Naive thymus-derived CD4-positive, alpha-beta T cell (primary cell): ENCODE results near the gene ZNF649. TPM values are rescaled to one million over a fixed set of nuclear protein-coding genes. Genes with fewer than 3 reads are reported as not detected.

Experiments
- ATAC-seq: fragments of 150-1000 bp; cut with Tn5 transposase; 2 replicates; pipeline ENCODE4 v1.10.0; 2021; ENCODE audit warnings: mild to moderate bottlenecking, moderate library complexity
- CTCF ChIA-PET: fragments of 350-600 bp; sonication (Branson Sonifier 250); formaldehyde crosslinking; loops from one replicate; lab custom pipeline; 2021; ENCODE audit warnings: antibody characterized with exemption; lab: Charles Lee
- POLR2A ChIA-PET: fragments of 350-600 bp; sonication (Branson Sonifier 250); formaldehyde crosslinking; loops from one replicate; lab custom pipeline; 2021; ENCODE audit warnings: antibody characterized with exemption, inconsistent platforms; lab: Charles Lee
- DNase-seq, 9 donors: peaks; one replicate each; pipeline versions ENCODE4 v3.0.0 to v3.0.0-alpha.2; 2020 to 2022; ENCODE audit warnings: mixed read lengths in 1 of 9
- H3K27ac ChIP-seq: one replicate; pipeline ENCODE4 v1.7.0; 2013; ENCODE audit warnings: mild to moderate bottlenecking, low read depth, low read length, moderate library complexity
- H3K27me3 ChIP-seq, 2 donors: one replicate each; pipeline ENCODE4 v1.7.0; 2013; ENCODE audit warnings: low read length in 2 of 2, mild to moderate bottlenecking in 2 of 2, moderate library complexity in 2 of 2; ENCODE audit not compliant: control insufficient read depth in 2 of 2, insufficient read depth in 2 of 2
- H3K36me3 ChIP-seq, 3 experiments: 1 replicate in 2 of 3; 2 replicates in 1 of 3; pipeline ENCODE4 v1.7.0; 2013; ENCODE audit warnings: low read length in 3 of 3, mild to moderate bottlenecking in 3 of 3, moderate library complexity in 1 of 3; ENCODE audit not compliant: insufficient read depth in 3 of 3, control insufficient read depth in 2 of 3
- H3K4me1 ChIP-seq, 2 donors: one replicate each; pipeline ENCODE4 v1.7.0; 2013; ENCODE audit warnings: low read length in 2 of 2, mild to moderate bottlenecking in 2 of 2, moderate library complexity in 1 of 2; ENCODE audit not compliant: control insufficient read depth in 2 of 2, insufficient read depth in 2 of 2
- H3K4me3 ChIP-seq: 2 replicates; pipeline ENCODE4 v1.7.0; 2013; ENCODE audit warnings: mild to moderate bottlenecking, low read length
- H3K9me3 ChIP-seq, 3 experiments: 1 replicate in 2 of 3; 2 replicates in 1 of 3; pipeline ENCODE4 v1.7.0; 2013; ENCODE audit warnings: low read length in 3 of 3; ENCODE audit not compliant: control insufficient read depth in 2 of 3
- H3K27ac Mint-ChIP-seq, 9 donors: one replicate each; pipeline ENCODE4 v1.8.0; 2020 to 2022; ENCODE audit warnings: mixed read lengths in 9 of 9, mild to moderate bottlenecking in 8 of 9, moderate library complexity in 5 of 9, inconsistent platforms in 2 of 9
- H3K27me3 Mint-ChIP-seq, 5 donors: one replicate each; pipeline ENCODE4 v1.8.0; 2021 to 2022; ENCODE audit warnings: mixed read lengths in 5 of 5, mild to moderate bottlenecking in 1 of 5
- H3K36me3 Mint-ChIP-seq, 5 donors: one replicate each; pipeline ENCODE4 v1.8.0; 2020 to 2022; ENCODE audit warnings: mixed read lengths in 5 of 5, mild to moderate bottlenecking in 3 of 5, inconsistent platforms in 1 of 5
- H3K4me1 Mint-ChIP-seq, 7 donors: one replicate each; pipeline ENCODE4 v1.8.0; 2020 to 2022; ENCODE audit warnings: mixed read lengths in 7 of 7, mild to moderate bottlenecking in 3 of 7, inconsistent platforms in 1 of 7
- H3K4me3 Mint-ChIP-seq, 10 donors: one replicate each; pipeline ENCODE4 v1.8.0; 2020 to 2022; ENCODE audit warnings: mild to moderate bottlenecking in 10 of 10, mixed read lengths in 10 of 10, moderate library complexity in 6 of 10, inconsistent platforms in 2 of 10
- H3K9me3 Mint-ChIP-seq, 11 donors: one replicate each; pipeline ENCODE4 v1.8.0; 2020 to 2022; ENCODE audit warnings: mixed read lengths in 11 of 11, mild to moderate bottlenecking in 4 of 11, inconsistent platforms in 1 of 11, moderate library complexity in 1 of 11
- intact Hi-C, 2 donors: fragments of 100-400 bp; cut with micrococcal nuclease; formaldehyde crosslinking; loops; one replicate each; pipeline ENCODE4 v1.15.1; 2023
- polyA plus RNA-seq, 2 donors: library from polyadenylated mRNA; unstranded; fragments of 300-500 nt; fragmentation: Illumina TruSeq; gene quantifications; one replicate each; pipeline ENCODE4 v1.2.3, GENCODE V29; 2021
- total RNA-seq, 6 experiments: library from RNA in 5 of 6; stranded (reverse) in 5 of 6; gene quantifications; 1 replicate in 5 of 6; 2 replicates in 1 of 6; pipeline ENCODE4 v1.2.3 and lab custom pipeline; 2021 to 2026

The ZNF649 gene
- total RNA-seq (10 to 100 TPM; 11.1 to 33.4 (median 14.5) TPM), polyA plus RNA-seq (10 to 100 TPM in 1 of 2 donors, 1 to 10 TPM in 1; 9.3 to 14.3 TPM), total RNA-seq (lab: John Stamatoyannopoulos, UW) (19.1 reads per million, percentile 49 among the genes with 10 or more reads in this experiment)

DNA sequence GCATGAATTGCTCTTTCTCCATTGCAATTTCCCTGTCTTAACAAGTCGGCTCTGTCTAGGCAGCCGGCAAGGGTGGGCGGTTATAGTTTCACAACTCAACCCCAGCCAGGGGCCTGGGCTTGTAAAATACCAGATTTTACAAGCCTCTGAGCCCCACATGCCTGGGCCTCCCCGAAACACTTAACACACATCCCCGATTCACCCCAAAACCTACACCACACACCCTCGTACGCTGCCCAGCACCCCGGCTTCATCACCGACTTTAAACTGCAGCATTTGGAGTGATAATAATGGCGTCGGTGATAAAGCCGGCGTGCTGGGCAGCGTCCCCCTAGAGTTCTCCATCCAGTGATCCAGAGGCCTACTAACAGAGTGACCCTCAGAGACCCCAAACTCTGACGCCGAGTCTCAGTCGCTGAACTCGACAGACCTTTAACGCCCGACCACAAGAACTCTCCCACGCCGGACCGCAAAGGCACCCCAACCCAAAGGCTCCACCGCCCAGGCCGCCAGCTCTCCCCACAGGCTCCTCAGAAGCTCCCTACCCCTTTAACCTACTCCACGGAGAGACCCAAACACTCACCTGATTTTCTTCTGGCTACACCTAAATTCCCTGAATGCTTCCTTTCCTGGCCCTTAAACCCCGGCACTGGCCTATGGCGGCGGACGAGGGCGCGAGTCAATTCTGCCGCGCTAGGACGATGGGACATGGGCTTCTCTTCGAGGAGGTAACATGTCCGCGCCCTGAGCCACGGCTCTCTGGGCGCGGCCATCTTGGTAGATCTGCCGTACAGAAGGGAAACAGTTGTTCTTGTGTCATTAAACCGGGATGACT, at the start of gene ZNF649:
Gene ZNF649, minus strand, starts transcription at position 687 of the 835 bp plus-strand sequence. CDS start 4,910 bp downstream, outside the sequence.
- Mint-ChIP-seq H3K4me3 (peak within 1 kb of the TSS; percentile 87 to 100 (median 99)), H3K9me3 (peaks cover 11 to 98% (median 71%) of the 10 kb centered on the region in 11 donors), H3K27me3 (peaks cover 0 to 31% (median 19%) of the 10 kb centered on the region in 5 donors), H3K27ac (peak within 1 kb of the TSS; percentile 89 to 99 (median 97)), H3K36me3 (peaks cover 43 to 69% (median 55%) of the 10 kb centered on the region in 5 donors), H3K4me1 (peaks cover 8 to 33% (median 28%) of the 10 kb centered on the region in 7 donors)
- peaks cover 0 to 57% (median 17%) of the 10 kb centered on the region in 3 experiments for H3K9me3 ChIP-seq
- peak; percentile 98 for ATAC-seq
- peak within 1 kb of the TSS; percentile 84 for H3K4me3 ChIP-seq
- H3K4me1 ChIP-seq, result peaks cover 0 to 5% of the 10 kb centered on the region in 2 donors
- peak; percentile 67 to 84 (median 74) for DNase-seq
- CTCF ChIA-PET, result interaction anchor here (0.8 kb wide), 1 partner anchor 223 kb away, joined by 3 read pairs; no protein-coding TSS in a partner anchor
- POLR2A ChIA-PET, result no interaction called here
- H3K36me3 ChIP-seq, result peaks cover 2 to 29% (median 15%) of the 10 kb centered on the region in 3 experiments
- H3K27ac ChIP-seq, result peak within 1 kb of the TSS; percentile 84
- intact Hi-C loops, result loop anchor here (1.0 to 10.0 kb wide), 10 partner anchors 23 to 365 kb away; partner anchors contain the start of genes ZNF350 (in 2 of the 2), ZNF613 (in 2 of the 2), ZNF614 (in 2 of the 2) and ZNF615 (in 2 of the 2)
- H3K27me3 ChIP-seq, result no peaks in the 10 kb centered on the region

- DNase-seq (no peak), ATAC-seq (no peak)
- Histone ChIP-seq H3K9me3 (peaks cover 18 to 76% (median 53%) of the 10 kb centered on the region in 3 experiments), H3K27ac (no peak overlapping the region), H3K4me3 (no peak overlapping the region), H3K4me1 (no peaks in the 10 kb centered on the region), H3K27me3 (no peaks in the 10 kb centered on the region), H3K36me3 (peaks cover 5 to 12% (median 6%) of the 10 kb centered on the region in 3 experiments)
- CTCF ChIA-PET, result no interaction called here
- POLR2A ChIA-PET, result interaction anchor here (1.1 kb wide), 1 partner anchor 282 kb away, joined by 3 read pairs; no protein-coding TSS in a partner anchor
- H3K4me1 Mint-ChIP-seq, result no peaks in the 10 kb centered on the region
- H3K9me3 Mint-ChIP-seq, result peaks cover 12 to 92% (median 78%) of the 10 kb centered on the region in 11 donors
- intact Hi-C loops, result no loop called here
- H3K27ac Mint-ChIP-seq, result no peak overlapping the region
- no peaks in the 10 kb centered on the region for H3K27me3 Mint-ChIP-seq
- H3K4me3 Mint-ChIP-seq, result no peak overlapping the region
- H3K36me3 Mint-ChIP-seq, result peaks cover 26 to 41% (median 32%) of the 10 kb centered on the region in 5 donors
These were observed 44.2 kb upstream of the ZNF649 start for GRCh38 chr19:51948975-51949374.

- Mint-ChIP-seq H3K4me1 (no peaks in the 10 kb centered on the region), H3K9me3 (peaks cover 16 to 99% (median 86%) of the 10 kb centered on the region in 11 donors), H3K4me3 (no peak overlapping the region), H3K27me3 (no peaks in the 10 kb centered on the region), H3K36me3 (peaks cover 45 to 61% (median 46%) of the 10 kb centered on the region in 5 donors), H3K27ac (no peak overlapping the region)
- Histone ChIP-seq H3K4me1 (no peaks in the 10 kb centered on the region), H3K4me3 (no peak overlapping the region), H3K36me3 (peaks cover 29 to 36% (median 30%) of the 10 kb centered on the region in 3 experiments), H3K27me3 (no peaks in the 10 kb centered on the region), H3K9me3 (peaks cover 18 to 92% (median 66%) of the 10 kb centered on the region in 3 experiments), H3K27ac (no peak overlapping the region)
- no peak for ATAC-seq
- ChIA-PET POLR2A (no interaction called here), CTCF (no interaction called here)
- no peak for DNase-seq
- intact Hi-C loops, result no loop called here
These were observed 41.8 kb upstream of the ZNF649 start for GRCh38 chr19:51946602-51947001.

- no peaks in the 10 kb centered on the region for H3K27me3 Mint-ChIP-seq
These were observed 40.2 kb upstream of the ZNF649 start for GRCh38 chr19:51944798-51945552.

GRCh38 chr19:51938936-51939335, 34.1 kb upstream of the ZNF649 start:
- Histone ChIP-seq H3K4me3 (no peak overlapping the region), H3K36me3 (peaks cover 42 to 84% (median 47%) of the 10 kb centered on the region in 3 experiments), H3K4me1 (no peaks in the 10 kb centered on the region), H3K27ac (no peak overlapping the region), H3K27me3 (no peaks in the 10 kb centered on the region), H3K9me3 (peaks cover 6 to 81% (median 30%) of the 10 kb centered on the region in 3 experiments)
- ChIA-PET CTCF (no interaction called here), POLR2A (no interaction called here)
- no peaks in the 10 kb centered on the region for H3K27me3 Mint-ChIP-seq
- H3K4me1 Mint-ChIP-seq, result no peaks in the 10 kb centered on the region
- peaks cover 63 to 99% (median 95%) of the 10 kb centered on the region in 5 donors for H3K36me3 Mint-ChIP-seq
- no peak for DNase-seq
- no peak overlapping the region for H3K27ac Mint-ChIP-seq
- H3K4me3 Mint-ChIP-seq, result no peak overlapping the region
- H3K9me3 Mint-ChIP-seq, result peaks cover 16 to 100% (median 70%) of the 10 kb centered on the region in 11 donors
- intact Hi-C loops, result no loop called here
- no peak for ATAC-seq

More at GRCh38 chr19:51944798-51945552, 40.2 kb upstream of the ZNF649 start:
- POLR2A ChIA-PET, result interaction anchor here (0.7 kb wide), 1 partner anchor 1448 kb away, joined by 4 read pairs; no protein-coding TSS in a partner anchor
- ATAC-seq (no peak), DNase-seq (no peak)
- H3K4me3 ChIP-seq, result peak overlapping the region; percentile 17
- Mint-ChIP-seq H3K4me3 (no peak overlapping the region), H3K27ac (no peak overlapping the region), H3K36me3 (peaks cover 55 to 76% (median 61%) of the 10 kb centered on the region in 5 donors), H3K4me1 (no peaks in the 10 kb centered on the region), H3K9me3 (peaks cover 16 to 99% (median 85%) of the 10 kb centered on the region in 11 donors)
- peaks cover 37 to 52% (median 42%) of the 10 kb centered on the region in 3 experiments for H3K36me3 ChIP-seq
- H3K27me3 ChIP-seq, result no peaks in the 10 kb centered on the region
- peaks cover 18 to 96% (median 66%) of the 10 kb centered on the region in 3 experiments for H3K9me3 ChIP-seq
- CTCF ChIA-PET, result no interaction called here
- intact Hi-C loops, result no loop called here
- no peaks in the 10 kb centered on the region for H3K4me1 ChIP-seq
- no peak overlapping the region for H3K27ac ChIP-seq

DNA sequence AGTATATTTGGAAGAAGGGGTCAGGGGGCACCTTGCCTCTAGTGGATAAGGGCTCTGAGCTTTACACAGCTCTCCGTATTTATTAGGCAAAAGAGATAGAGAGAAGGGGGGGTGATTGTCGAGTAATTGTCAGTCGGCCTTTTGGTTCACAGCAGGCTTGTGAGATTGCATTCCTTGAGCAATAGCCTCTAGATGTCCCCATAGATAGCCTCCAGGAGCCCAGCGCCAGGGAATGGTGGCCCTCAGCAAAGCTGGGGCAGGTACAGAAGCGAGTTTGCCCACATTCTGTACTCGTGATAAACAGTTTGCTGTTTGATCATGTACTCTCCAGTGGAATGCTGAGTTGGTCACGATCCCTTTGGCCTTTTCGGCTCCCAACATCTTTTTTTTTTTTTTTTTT, 27.1 kb upstream of the ZNF649 start:
- peaks cover 36 to 87% (median 83%) of the 10 kb centered on the region in 5 donors for H3K36me3 Mint-ChIP-seq
- H3K4me1 Mint-ChIP-seq, result peaks cover 13 to 35% (median 29%) of the 10 kb centered on the region in 7 donors
- Histone ChIP-seq H3K27me3 (no peaks in the 10 kb centered on the region), H3K36me3 (peaks cover under 1 to 70% (median 15%) of the 10 kb centered on the region in 3 experiments), H3K27ac (no peak overlapping the region), H3K9me3 (peaks cover under 1 to 48% (median 13%) of the 10 kb centered on the region in 3 experiments), H3K4me1 (peaks cover 0 to 4% of the 10 kb centered on the region in 2 donors), H3K4me3 (no peak overlapping the region)
- ChIA-PET POLR2A (no interaction called here), CTCF (no interaction called here)
- DNase-seq (no peak), ATAC-seq (no peak)
- no peak overlapping the region for H3K27ac Mint-ChIP-seq
- H3K9me3 Mint-ChIP-seq, result peaks cover 10 to 95% (median 56%) of the 10 kb centered on the region in 11 donors
- intact Hi-C loops, result no loop called here
- H3K4me3 Mint-ChIP-seq, result no peak overlapping the region
- H3K27me3 Mint-ChIP-seq, result no peaks in the 10 kb centered on the region
